ENCODE measurements around the gene ZNF529. TPM values are rescaled to one million over a fixed set of nuclear protein-coding genes. Genes with fewer than 3 reads are reported as not detected.
"Not testable (repeated sequence)": the region's sequence is repeated elsewhere in the genome, so short reads cannot be mapped to it uniquely, and the experiment has no call there.

Gene ZNF529
- polyA plus RNA-seq (ENCODE audit: insufficient read length in 10 of 10) = 10 to 100 TPM in 8 of 10 donors, 1 to 10 TPM in 2; 8.5 to 23.8 (median 15.0) TPM
- long read RNA-seq, donor 1, full-length matches to known transcripts = 2 of 2 reads
- long read RNA-seq, donor 1, partial matches to known transcripts = 0 of 2 reads
- long read RNA-seq, donor 1, other reads (novel, unspliced or antisense) = 0 of 2 reads
- long read RNA-seq, donor 2 = 0 reads
- long read RNA-seq, donor 3 = 0 reads
- long read RNA-seq, donor 4, partial matches to known transcripts = 6 of 6 reads
- long read RNA-seq, donor 4, other reads (novel, unspliced or antisense) = 0 of 6 reads
- long read RNA-seq, donor 5, full-length matches to known transcripts = 2 of 2 reads
- long read RNA-seq, donor 5, partial matches to known transcripts = 0 of 2 reads
- long read RNA-seq, donor 5, other reads (novel, unspliced or antisense) = 0 of 2 reads
- long read RNA-seq, donor 6, full-length matches to known transcripts = 1 of 1 reads
- long read RNA-seq, donor 6, partial matches to known transcripts = 0 of 1 reads
- long read RNA-seq, donor 6, other reads (novel, unspliced or antisense) = 0 of 1 reads
- long read RNA-seq, donor 7, full-length matches to known transcripts = 4 of 4 reads
- long read RNA-seq, donor 7, partial matches to known transcripts = 0 of 4 reads
- long read RNA-seq, donor 7, other reads (novel, unspliced or antisense) = 0 of 4 reads
- long read RNA-seq, donor 8 = 0 reads
- long read RNA-seq, donor 9 = 0 reads

DNA sequence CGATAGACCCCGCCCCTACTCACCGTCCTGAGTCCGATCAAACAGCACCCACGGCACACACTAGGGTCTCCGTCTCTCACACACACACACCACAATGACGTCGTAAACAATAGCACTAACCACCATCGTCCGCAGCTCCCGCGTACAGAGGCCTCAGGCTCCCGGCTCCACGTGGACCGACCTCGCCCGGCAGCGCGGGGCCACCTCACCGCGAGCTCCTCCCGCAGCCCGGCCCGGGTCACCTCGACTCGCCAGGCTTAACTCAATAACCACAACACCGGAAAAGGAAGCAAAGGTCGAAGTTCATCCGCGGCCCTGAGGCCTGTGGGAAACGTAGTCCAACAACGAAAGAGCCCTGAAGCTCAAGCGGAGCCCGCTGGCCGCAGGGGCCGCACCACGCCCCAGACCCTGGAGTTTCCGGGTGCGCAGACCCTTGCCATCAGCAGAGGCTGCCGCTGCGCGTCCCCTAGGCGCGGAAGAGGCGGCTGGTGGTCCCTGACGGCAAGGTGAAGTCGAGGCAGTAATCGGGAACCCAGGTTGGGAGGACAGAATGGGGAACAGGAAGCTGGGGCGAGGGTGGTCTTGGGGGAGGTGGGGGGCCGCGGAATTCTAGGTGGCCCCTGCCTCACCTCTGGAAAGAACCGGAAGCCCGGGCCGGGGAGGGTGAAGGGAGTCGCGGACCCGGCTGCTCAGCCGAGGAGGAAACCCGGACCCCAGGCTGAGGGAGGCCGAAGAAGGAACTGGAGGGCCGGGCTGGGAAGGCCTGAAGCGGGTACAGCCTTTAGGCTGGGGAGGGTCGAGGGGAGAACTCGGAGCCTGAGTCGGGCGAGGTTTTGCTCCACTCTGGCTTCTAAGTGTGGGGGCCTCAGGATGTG lies at the start of gene ZNF529:
TSS of gene ZNF529 (minus strand) at position 273 of the 875 bp plus-strand sequence. CDS start 946 bp downstream, outside the sequence.
- peak; percentile 90 to 98 (median 94) for DNase-seq

- no peak for DNase-seq
Measured at GRCh38 chr19:36605877-36606478, 32.9 kb upstream of the ZNF529 start.

GRCh38 chr19:36605101-36605876 lies 32.2 kb upstream of the ZNF529 start, which contains the start of gene ZNF382:
ZNF382 (plus strand) TSS chr19:36605313; CDS start chr19:36609915, 4,602 bp downstream.
- peak; percentile 73 to 94 (median 90) for DNase-seq

GRCh38 chr19:36604656-36605100 lies 31.6 kb upstream of the ZNF529 start:
- peak in 2 of 3 donors; percentile 36 to 50 for DNase-seq

DNA sequence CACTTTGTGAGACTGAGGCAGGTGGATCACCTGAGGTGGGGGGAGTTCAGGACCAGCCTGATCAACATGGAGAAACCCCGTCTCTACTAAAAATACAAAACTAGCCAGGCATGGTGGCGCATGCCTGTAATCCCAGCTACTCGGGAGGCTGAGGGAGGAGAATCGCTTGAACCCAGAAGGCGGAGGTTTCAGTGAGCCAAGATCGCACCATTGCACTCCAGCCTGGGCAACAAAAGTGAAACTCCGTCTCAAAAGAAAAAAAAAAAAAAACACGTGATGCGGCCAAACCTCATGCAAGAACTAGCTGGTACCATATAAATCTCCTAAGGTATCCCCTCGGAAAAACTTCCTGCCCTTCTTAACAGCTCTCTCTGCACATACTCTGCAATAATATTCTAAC lies 29.6 kb upstream of the ZNF529 start:
- not testable (repeated sequence) for DNase-seq

DNA sequence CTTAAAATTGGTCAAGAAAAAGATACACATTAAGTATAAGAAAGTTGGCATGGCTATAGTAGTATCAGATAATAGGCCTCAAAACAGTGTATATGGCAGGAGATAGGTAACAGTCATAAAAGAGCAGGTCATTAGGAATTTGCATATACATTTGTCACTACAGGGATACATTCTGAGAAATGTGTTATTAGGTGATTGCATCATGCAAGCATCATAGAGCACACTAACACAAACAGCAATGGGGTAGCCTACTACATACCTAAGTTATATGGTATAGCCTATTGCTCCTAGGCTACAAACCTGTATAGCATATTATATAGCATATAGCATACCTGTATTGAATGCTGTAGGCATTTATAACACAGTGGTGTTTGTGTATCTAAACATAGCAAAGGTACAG lies 6.2 kb upstream of the ZNF529 start:
- no peak for DNase-seq

- no peak for DNase-seq
Measured at GRCh38 chr19:36577271-36577996, 4.3 kb upstream of the ZNF529 start.

- no peak for DNase-seq
Measured at GRCh38 chr19:36574741-36575140, 1.6 kb upstream of the ZNF529 start.

GRCh38 chr19:36573895-36574720 lies 1.0 kb upstream of the ZNF529 start:
- DNase-seq = peak; percentile 4 to 26 (median 10)

DNA sequence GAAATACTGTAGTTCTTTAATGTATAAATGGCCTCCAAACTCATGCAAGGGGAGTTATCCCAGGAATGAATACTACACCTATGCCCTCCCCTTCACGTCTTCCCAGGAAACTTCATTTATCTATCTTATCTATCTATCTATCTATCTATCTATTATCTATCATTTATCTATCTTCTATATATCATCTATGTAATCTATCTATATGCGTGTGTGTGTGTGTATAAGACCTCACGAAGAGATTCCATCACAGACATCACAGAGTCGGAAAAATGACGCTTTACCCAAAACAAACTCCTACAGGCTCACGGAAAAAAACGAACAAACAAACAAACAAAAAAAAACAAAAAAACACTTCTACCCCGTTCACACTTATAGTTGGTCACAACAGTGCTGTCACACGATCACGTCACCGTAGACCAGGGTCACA lies 486 bp downstream of the ZNF529 start:
- DNase-seq = no peak

DNA sequence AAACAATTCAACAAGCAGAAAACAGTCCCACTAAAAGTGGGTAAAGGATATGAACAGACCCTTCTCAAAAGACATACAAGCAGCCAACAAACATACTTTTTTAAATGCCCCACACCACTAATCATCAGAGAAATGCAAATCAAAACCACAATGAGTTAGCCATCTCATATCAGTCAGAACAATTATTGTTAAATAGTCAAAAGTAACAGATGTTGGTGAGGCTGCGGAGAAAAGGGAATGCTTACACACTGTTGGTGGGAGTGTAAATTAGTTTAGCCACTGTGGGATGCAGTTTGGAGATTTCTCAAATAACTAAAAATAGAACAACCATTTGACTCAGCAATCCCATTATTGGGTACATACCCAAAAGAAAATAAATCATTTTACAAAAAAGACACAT lies 8.7 kb downstream of the ZNF529 start:
- DNase-seq = no peak

- DNase-seq = no peak
Measured at GRCh38 chr19:36547001-36547732, 25.9 kb downstream of the ZNF529 start.

DNA sequence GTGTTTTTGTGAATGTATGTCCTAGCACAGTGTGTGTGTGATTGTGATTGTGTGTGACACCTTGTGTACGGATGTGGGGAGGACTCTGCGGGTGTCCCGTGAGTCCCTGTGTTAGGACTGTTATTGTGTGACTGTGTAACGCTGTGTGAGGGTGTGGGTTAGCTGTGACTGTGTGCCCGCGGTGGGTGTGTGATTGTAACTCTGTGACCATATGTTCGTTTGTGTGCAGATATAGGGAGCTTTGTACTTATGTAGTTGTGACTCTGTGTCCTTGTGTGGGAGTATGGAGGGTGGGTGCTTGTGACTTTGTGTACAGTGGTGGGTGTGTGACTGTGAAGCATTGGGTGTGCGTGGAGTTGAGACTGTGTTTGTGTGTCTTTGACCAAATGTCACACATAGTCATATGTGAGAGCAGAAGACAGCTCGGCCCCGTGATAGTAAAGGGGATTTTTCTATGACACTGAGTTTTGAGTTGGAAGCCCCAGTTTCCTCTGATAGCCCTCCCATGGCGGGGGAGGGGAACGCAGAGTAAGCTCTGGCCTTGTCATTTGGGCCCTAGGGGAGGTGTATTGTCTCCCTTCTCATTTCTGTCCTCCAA lies 44.1 kb downstream of the ZNF529 start:
- DNase-seq = no peak

DNA sequence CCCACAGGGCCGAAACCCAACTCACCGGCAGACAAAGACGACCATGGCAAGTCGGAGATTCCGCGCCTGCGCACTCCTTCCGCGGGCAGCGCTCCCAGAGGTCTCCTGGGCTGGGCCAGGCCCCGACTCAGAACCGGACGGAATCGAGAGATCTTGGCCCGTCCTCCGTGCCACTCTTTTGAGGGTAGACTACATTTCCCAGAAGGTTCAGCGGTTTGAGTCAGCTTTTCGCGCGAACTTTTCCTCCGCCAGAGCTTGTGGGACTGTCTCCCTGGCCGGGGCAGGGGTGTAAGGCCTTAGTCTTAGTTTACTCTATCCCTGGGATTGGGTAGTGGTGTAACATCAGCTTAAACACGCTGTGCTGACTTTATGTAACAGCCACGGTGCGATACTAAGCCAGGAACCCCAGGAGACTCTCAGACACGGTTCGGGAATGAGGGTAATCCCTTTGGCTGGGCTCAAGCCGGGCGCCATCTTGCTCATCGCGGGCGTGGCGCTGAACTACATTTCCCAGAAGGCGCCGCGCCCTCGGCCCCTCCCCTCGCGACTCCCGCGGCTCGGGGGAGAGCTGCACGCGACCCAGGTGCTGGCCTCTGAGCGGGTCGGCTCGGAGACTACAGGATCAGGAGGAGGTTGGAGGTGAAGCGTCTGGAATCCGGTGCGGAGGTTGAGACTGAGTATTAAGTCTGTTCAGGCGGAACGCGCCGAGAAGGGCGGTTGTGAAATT lies 44.7 kb downstream of the ZNF529 start, which contains the start of gene ZNF260:
TSS of gene ZNF260 (minus strand) at position 78 of the 727 bp plus-strand sequence. CDS start 13,033 bp downstream, outside the sequence.
- DNase-seq = peak; percentile 97 to 99 (median 98)

DNA sequence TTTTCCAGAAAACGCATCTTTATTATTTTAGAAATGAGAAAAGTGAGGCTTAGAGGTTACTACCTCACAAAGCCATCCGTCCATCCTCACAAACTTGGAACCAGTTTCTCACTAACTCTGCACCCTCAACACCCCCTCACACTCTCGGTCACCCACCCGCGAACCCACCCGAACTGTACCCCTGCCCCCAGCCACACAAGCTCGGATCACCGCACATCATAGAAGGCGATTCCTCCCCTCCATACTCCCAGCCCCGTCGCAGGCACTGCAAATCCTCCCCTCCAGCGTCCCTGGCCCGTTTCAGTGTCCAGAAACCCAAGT lies 45.3 kb downstream of the ZNF529 start:
- DNase-seq = no peak

- peak in 2 of 3 donors; percentile 8 to 28 for DNase-seq
Measured at GRCh38 chr19:36527341-36527740, 45.8 kb downstream of the ZNF529 start.

DNA sequence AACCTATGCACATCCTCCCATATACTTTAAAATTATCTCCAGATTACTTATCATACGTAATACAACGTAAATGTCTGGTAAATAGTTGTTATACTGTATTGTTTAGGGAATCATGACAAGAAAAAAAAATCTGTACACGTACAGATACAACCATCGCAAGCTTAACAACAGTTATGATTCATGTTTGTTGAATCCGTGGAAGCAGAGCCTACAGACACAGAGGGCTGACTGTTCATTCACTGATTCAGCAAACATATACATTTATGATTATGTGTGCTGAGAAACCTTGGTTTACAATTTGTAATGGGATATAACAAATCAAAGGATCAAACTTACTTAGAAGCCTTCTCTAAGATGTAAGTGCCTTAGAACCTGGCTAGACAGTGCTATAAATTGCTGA lies 46.5 kb downstream of the ZNF529 start:
- DNase-seq = no peak

Data from muscle of back (tissue), 13 donors.